Glutamatergic neuron (in vitro differentiated cells): ENCODE data around the gene TSSK2. TPM values are rescaled to one million over a fixed set of nuclear protein-coding genes. Genes with fewer than 3 reads are reported as not detected.
"Not testable (repeated sequence)": the region's sequence is repeated elsewhere in the genome, so short reads cannot be mapped to it uniquely, and the experiment has no call there.

Experiments used
- DNase-seq: peaks from one replicate; pipeline ENCODE4 v3.0.0; 2022
- H3K27ac Mint-ChIP-seq: one replicate; pipeline ENCODE4 v1.8.0; 2020; ENCODE audit warnings: mild to moderate bottlenecking, mixed read lengths, inconsistent platforms; ENCODE audit not compliant: unreplicated experiment
- H3K27me3 Mint-ChIP-seq: one replicate; pipeline ENCODE4 v1.8.0; 2020; ENCODE audit warnings: mild to moderate bottlenecking, moderate library complexity, mixed read lengths, inconsistent platforms; ENCODE audit not compliant: unreplicated experiment
- H3K36me3 Mint-ChIP-seq: one replicate; pipeline ENCODE4 v1.8.0; 2020; ENCODE audit warnings: mild to moderate bottlenecking, mixed read lengths, inconsistent platforms; ENCODE audit not compliant: unreplicated experiment
- H3K4me1 Mint-ChIP-seq: one replicate; pipeline ENCODE4 v1.8.0; 2020; ENCODE audit warnings: mild to moderate bottlenecking, low read depth, mixed read lengths, inconsistent platforms; ENCODE audit not compliant: unreplicated experiment
- H3K4me3 Mint-ChIP-seq: one replicate; pipeline ENCODE4 v1.8.0; 2020; ENCODE audit warnings: mild to moderate bottlenecking, mixed read lengths, inconsistent platforms; ENCODE audit not compliant: unreplicated experiment
- H3K9me3 Mint-ChIP-seq: one replicate; pipeline ENCODE4 v1.8.0; 2020; ENCODE audit warnings: mild to moderate bottlenecking, moderate library complexity, mixed read lengths, inconsistent platforms; ENCODE audit not compliant: unreplicated experiment
- long read RNA-seq: library from polyadenylated mRNA; unstranded; transcript quantifications from one replicate; pipeline ENCODE4 v2.0.0, GENCODE V29; 2020; ENCODE audit not compliant: unreplicated experiment
- total RNA-seq: library from RNA; stranded (reverse); fragmentation: NEBNext Ultra II Directional; extraction: Animal tissue kit (Norgen Biotek cat#: 25700); gene quantifications from one replicate; pipeline ENCODE4 v1.2.1, GENCODE V29; 2021; ENCODE audit not compliant: unreplicated experiment
- TF ChIP-seq, protein P1 (sequence below): fragments of 200-600 bp; sonication (generic); IDR thresholded peaks from one replicate; pipeline ENCODE4 v1.5.0; 2021; ENCODE audit not compliant: partially characterized antibody, unreplicated experiment

The TSSK2 gene
- total RNA-seq = not detected
- long read RNA-seq = 0 reads

GRCh38 chr22:19130959-19131684 lies at the start of gene TSSK2:
Gene TSSK2 (plus strand): TSS chr22:19131308. CDS start chr22:19131400, 92 bp downstream.
- Mint-ChIP-seq H3K27ac (no peak within 1 kb of the TSS), H3K36me3 (peaks cover 10% of the 10 kb centered on the region), H3K27me3 (peaks cover 11% of the 10 kb centered on the region), H3K9me3 (peaks cover 9% of the 10 kb centered on the region), H3K4me1 (no peaks in the 10 kb centered on the region), H3K4me3 (no peak within 1 kb of the TSS)
- TF ChIP-seq, protein P1, sequence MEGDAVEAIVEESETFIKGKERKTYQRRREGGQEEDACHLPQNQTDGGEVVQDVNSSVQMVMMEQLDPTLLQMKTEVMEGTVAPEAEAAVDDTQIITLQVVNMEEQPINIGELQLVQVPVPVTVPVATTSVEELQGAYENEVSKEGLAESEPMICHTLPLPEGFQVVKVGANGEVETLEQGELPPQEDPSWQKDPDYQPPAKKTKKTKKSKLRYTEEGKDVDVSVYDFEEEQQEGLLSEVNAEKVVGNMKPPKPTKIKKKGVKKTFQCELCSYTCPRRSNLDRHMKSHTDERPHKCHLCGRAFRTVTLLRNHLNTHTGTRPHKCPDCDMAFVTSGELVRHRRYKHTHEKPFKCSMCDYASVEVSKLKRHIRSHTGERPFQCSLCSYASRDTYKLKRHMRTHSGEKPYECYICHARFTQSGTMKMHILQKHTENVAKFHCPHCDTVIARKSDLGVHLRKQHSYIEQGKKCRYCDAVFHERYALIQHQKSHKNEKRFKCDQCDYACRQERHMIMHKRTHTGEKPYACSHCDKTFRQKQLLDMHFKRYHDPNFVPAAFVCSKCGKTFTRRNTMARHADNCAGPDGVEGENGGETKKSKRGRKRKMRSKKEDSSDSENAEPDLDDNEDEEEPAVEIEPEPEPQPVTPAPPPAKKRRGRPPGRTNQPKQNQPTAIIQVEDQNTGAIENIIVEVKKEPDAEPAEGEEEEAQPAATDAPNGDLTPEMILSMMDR = no peak
- no peak for DNase-seq

DNA sequence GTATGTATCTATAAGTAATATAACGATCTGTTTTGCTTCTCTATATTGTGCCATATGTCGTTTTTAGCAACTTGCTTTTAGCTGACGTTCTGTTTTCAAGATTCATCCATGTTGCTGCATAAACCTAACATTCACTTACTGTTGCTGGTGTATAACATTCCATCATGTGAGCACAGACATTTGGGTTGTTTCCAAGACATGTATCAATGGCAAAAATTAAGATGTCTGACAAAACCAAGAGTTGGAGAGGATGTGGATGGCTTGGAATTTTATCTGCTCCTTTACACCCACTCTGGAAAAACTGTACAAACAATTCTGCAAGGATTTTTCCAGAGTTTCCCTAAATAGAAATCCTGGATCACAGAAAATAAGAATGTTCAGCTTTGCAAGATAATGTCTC lies 49.8 kb upstream of the TSSK2 start:
- peaks cover 6% of the 10 kb centered on the region for H3K36me3 Mint-ChIP-seq
- H3K4me3 Mint-ChIP-seq = no peak overlapping the region
- TF ChIP-seq, protein P1 = no peak
- H3K27me3 Mint-ChIP-seq = peaks cover 8% of the 10 kb centered on the region
- H3K27ac Mint-ChIP-seq = no peak overlapping the region
- H3K4me1 Mint-ChIP-seq = peaks cover 10% of the 10 kb centered on the region
- no peak for DNase-seq
- H3K9me3 Mint-ChIP-seq = peaks cover 2% of the 10 kb centered on the region

- Mint-ChIP-seq H3K4me1 (peaks cover 12% of the 10 kb centered on the region), H3K9me3 (peaks cover 2% of the 10 kb centered on the region), H3K4me3 (no peak overlapping the region), H3K36me3 (peaks cover 6% of the 10 kb centered on the region), H3K27me3 (peaks cover 8% of the 10 kb centered on the region), H3K27ac (no peak overlapping the region)
- TF ChIP-seq, protein P1 = no peak
- DNase-seq = no peak
Measured at GRCh38 chr22:19082101-19082500, 49.0 kb upstream of the TSSK2 start.

DNA sequence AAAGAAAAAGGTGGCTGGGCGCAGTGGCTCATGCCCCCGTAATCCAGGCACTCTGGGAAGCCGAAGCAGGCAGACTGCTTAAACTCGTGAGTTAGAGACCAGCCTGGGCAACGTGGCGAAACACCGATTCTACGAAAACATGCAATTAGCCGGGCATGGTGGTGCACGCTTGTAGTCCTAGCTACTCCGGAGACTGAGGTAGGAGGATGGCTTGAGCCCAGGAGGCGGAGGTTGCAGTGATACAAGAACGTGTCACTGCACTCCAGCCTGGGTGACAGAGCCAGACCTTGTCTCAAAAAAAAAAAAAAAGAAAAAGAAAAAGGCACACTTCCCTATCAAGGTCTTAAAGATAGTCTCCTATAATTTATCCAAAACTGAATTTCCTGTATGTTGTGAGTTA lies 48.3 kb upstream of the TSSK2 start:
- Mint-ChIP-seq H3K4me1 (peaks cover 12% of the 10 kb centered on the region), H3K4me3 (no peak overlapping the region), H3K36me3 (peaks cover 6% of the 10 kb centered on the region), H3K27ac (no peak overlapping the region), H3K27me3 (peaks cover 8% of the 10 kb centered on the region), H3K9me3 (peaks cover 2% of the 10 kb centered on the region)
- DNase-seq = no peak
- TF ChIP-seq, protein P1 = no peak

DNA sequence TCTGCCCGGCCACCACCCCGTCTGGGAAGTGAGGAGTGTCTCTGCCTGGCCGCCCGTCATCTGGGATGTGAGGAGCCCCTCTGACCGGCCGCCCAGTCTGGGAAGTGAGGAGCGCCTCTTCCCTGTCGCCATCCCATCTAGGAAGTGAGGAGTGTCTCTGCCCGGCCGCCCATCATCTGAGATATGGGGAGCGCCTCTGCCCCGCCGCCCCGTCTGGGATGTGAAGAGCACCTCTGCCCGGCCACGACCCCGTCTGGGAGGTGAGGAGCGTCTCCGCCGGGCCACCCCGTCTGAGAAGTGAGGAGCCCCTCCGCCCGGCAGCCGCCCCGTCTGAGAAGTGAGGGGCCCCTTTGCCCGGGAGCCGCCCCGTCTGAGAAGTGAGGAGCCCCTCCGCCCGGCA lies 47.0 kb upstream of the TSSK2 start:
- H3K4me3 Mint-ChIP-seq, H3K27ac Mint-ChIP-seq, H3K27me3 Mint-ChIP-seq, DNase-seq, H3K9me3 Mint-ChIP-seq, H3K36me3 Mint-ChIP-seq: not testable (repeated sequence)
- peaks cover 12% of the 10 kb centered on the region for H3K4me1 Mint-ChIP-seq

DNA sequence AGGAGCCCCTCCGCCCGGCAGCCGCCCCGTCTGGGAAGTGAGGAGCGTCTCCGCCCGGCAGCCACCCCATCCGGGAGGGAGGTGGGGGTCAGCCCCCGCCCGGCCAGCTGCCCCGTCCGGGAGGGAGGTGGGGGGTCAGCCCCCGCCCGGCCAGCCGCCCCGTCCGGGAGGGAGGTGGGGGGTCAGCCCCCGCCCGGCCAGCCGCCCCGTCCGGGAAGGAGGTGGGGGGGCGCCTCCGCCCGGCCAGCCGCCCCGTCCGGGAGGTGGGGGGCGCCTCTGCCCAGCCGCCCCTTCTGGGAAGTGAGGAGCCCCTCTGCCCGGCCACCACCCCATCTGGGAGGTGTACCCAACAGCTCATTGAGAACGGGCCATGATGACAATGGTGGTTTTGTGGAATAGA lies 46.5 kb upstream of the TSSK2 start:
- H3K27me3 Mint-ChIP-seq, H3K9me3 Mint-ChIP-seq, H3K4me3 Mint-ChIP-seq, H3K27ac Mint-ChIP-seq, DNase-seq, H3K36me3 Mint-ChIP-seq: not testable (repeated sequence)
- H3K4me1 Mint-ChIP-seq = peaks cover 12% of the 10 kb centered on the region
